Stimulated activated naive CD8-positive, alpha-beta T cell treated with anti-CD3 and anti-CD28 coated beads, Interleukin-15, Interleukin-2, amounts not matched to agents 100 ng/mL and 50 ng/mL, for 24 hours (primary cell): ENCODE results near the gene ZIC1.

Experiments used
- H3K27ac Mint-ChIP-seq: one replicate; pipeline ENCODE4 v1.8.0; 2021; ENCODE audit warnings: mild to moderate bottlenecking, mixed read lengths
- H3K27me3 Mint-ChIP-seq: one replicate; pipeline ENCODE4 v1.8.0; 2021; ENCODE audit warnings: mixed read lengths
- H3K36me3 Mint-ChIP-seq: one replicate; pipeline ENCODE4 v1.8.0; 2021; ENCODE audit warnings: low read depth, mixed read lengths
- H3K4me1 Mint-ChIP-seq: one replicate; pipeline ENCODE4 v1.8.0; 2021; ENCODE audit warnings: low read depth, mixed read lengths
- H3K4me3 Mint-ChIP-seq: one replicate; pipeline ENCODE4 v1.8.0; 2021; ENCODE audit warnings: mild to moderate bottlenecking, mixed read lengths
- H3K9me3 Mint-ChIP-seq: one replicate; pipeline ENCODE4 v1.8.0; 2021; ENCODE audit warnings: mixed read lengths

ZIC1 gene

GRCh38 chr3:147388700-147389580, 20.2 kb upstream of the ZIC1 start:
- Mint-ChIP-seq H3K27me3 (peaks cover 88% of the 10 kb centered on the region), H3K9me3 (no peaks in the 10 kb centered on the region), H3K4me1 (peaks cover 2% of the 10 kb centered on the region), H3K27ac (no peak overlapping the region), H3K4me3 (no peak overlapping the region), H3K36me3 (peaks cover 11% of the 10 kb centered on the region)

GRCh38 chr3:147389717-147390116, 19.4 kb upstream of the ZIC1 start:
- no peaks in the 10 kb centered on the region for H3K9me3 Mint-ChIP-seq
- peaks cover 4% of the 10 kb centered on the region for H3K4me1 Mint-ChIP-seq
- H3K36me3 Mint-ChIP-seq = peaks cover 11% of the 10 kb centered on the region
- no peak overlapping the region for H3K4me3 Mint-ChIP-seq
- peaks cover 88% of the 10 kb centered on the region for H3K27me3 Mint-ChIP-seq
- H3K27ac Mint-ChIP-seq = no peak overlapping the region

- Mint-ChIP-seq H3K27ac (no peak overlapping the region), H3K9me3 (no peaks in the 10 kb centered on the region), H3K4me1 (peaks cover 4% of the 10 kb centered on the region), H3K36me3 (peaks cover 11% of the 10 kb centered on the region), H3K4me3 (no peak overlapping the region), H3K27me3 (peaks cover 88% of the 10 kb centered on the region)
These were observed 18.3 kb upstream of the ZIC1 start for GRCh38 chr3:147390589-147391569.

- no peaks in the 10 kb centered on the region for H3K9me3 Mint-ChIP-seq
These were observed 17.2 kb upstream of the ZIC1 start for GRCh38 chr3:147391781-147392624.

GRCh38 chr3:147392625-147392946, 16.6 kb upstream of the ZIC1 start:
- H3K36me3 Mint-ChIP-seq = peaks cover 11% of the 10 kb centered on the region
- no peak overlapping the region for H3K4me3 Mint-ChIP-seq
- peaks cover 4% of the 10 kb centered on the region for H3K4me1 Mint-ChIP-seq
- peaks cover 85% of the 10 kb centered on the region for H3K27me3 Mint-ChIP-seq
- H3K27ac Mint-ChIP-seq = no peak overlapping the region
- no peaks in the 10 kb centered on the region for H3K9me3 Mint-ChIP-seq

More at GRCh38 chr3:147391781-147392624, 17.2 kb upstream of the ZIC1 start:
- Mint-ChIP-seq H3K27me3 (peaks cover 85% of the 10 kb centered on the region), H3K4me3 (no peak overlapping the region), H3K4me1 (peaks cover 4% of the 10 kb centered on the region), H3K27ac (no peak overlapping the region), H3K36me3 (peaks cover 11% of the 10 kb centered on the region)

GRCh38 chr3:147393261-147393942, 15.8 kb upstream of the ZIC1 start:
- peaks cover 85% of the 10 kb centered on the region for H3K27me3 Mint-ChIP-seq
- no peaks in the 10 kb centered on the region for H3K9me3 Mint-ChIP-seq

GRCh38 chr3:147393943-147394883, 15.0 kb upstream of the ZIC1 start:
- Mint-ChIP-seq H3K36me3 (peaks cover 8% of the 10 kb centered on the region), H3K27me3 (peaks cover 85% of the 10 kb centered on the region), H3K9me3 (no peaks in the 10 kb centered on the region), H3K27ac (peak overlapping the region; percentile 45), H3K4me3 (no peak overlapping the region), H3K4me1 (peaks cover 4% of the 10 kb centered on the region)

More at GRCh38 chr3:147393261-147393942, 15.8 kb upstream of the ZIC1 start:
- H3K36me3 Mint-ChIP-seq = peaks cover 11% of the 10 kb centered on the region
- H3K4me3 Mint-ChIP-seq = no peak overlapping the region
- peaks cover 4% of the 10 kb centered on the region for H3K4me1 Mint-ChIP-seq
- no peak overlapping the region for H3K27ac Mint-ChIP-seq

- H3K4me1 Mint-ChIP-seq = peaks cover 4% of the 10 kb centered on the region
- peak overlapping the region; percentile 16 for H3K27ac Mint-ChIP-seq
- no peaks in the 10 kb centered on the region for H3K9me3 Mint-ChIP-seq
- peaks cover 84% of the 10 kb centered on the region for H3K27me3 Mint-ChIP-seq
- H3K36me3 Mint-ChIP-seq = peaks cover 3% of the 10 kb centered on the region
- H3K4me3 Mint-ChIP-seq = no peak overlapping the region
These were observed 14.3 kb upstream of the ZIC1 start for GRCh38 chr3:147394884-147395225.

GRCh38 chr3:147395899-147396711, 13.1 kb upstream of the ZIC1 start:
- Mint-ChIP-seq H3K27me3 (peaks cover 83% of the 10 kb centered on the region), H3K36me3 (peaks cover 3% of the 10 kb centered on the region), H3K4me1 (peaks cover 4% of the 10 kb centered on the region), H3K9me3 (no peaks in the 10 kb centered on the region), H3K27ac (no peak overlapping the region), H3K4me3 (no peak overlapping the region)

- H3K4me1 Mint-ChIP-seq = peaks cover 4% of the 10 kb centered on the region
- H3K4me3 Mint-ChIP-seq = no peak overlapping the region
- no peaks in the 10 kb centered on the region for H3K36me3 Mint-ChIP-seq
- H3K27ac Mint-ChIP-seq = no peak overlapping the region
- peaks cover 80% of the 10 kb centered on the region for H3K27me3 Mint-ChIP-seq
- no peaks in the 10 kb centered on the region for H3K9me3 Mint-ChIP-seq
These were observed 12.5 kb upstream of the ZIC1 start for GRCh38 chr3:147396712-147397046.

- Mint-ChIP-seq H3K4me3 (no peak overlapping the region), H3K4me1 (peaks cover 4% of the 10 kb centered on the region), H3K36me3 (no peaks in the 10 kb centered on the region), H3K27me3 (peaks cover 81% of the 10 kb centered on the region), H3K27ac (no peak overlapping the region), H3K9me3 (peaks cover 3% of the 10 kb centered on the region)
These were observed 11.8 kb upstream of the ZIC1 start for GRCh38 chr3:147397155-147397874.
